OCI-LY3 (cell line): ENCODE data around the gene MYO15B.

Experiments used
- CTCF ChIP-seq: fragments of 200-600, 300-600 bp; sonication (generic); IDR thresholded peaks from 2 replicates; pipeline ENCODE4 v1.5.1; 2014; ENCODE audit warnings: antibody characterized with exemption, low read length, low read depth
- EZH2phosphoT487 ChIP-seq: fragments of 200-600 bp; shearing (Covaris generic); IDR thresholded peaks from 2 replicates; pipeline ENCODE4 v1.6.1; 2018; ENCODE audit warnings: antibody characterized with exemption, mixed run types, low read depth

- TF ChIP-seq CTCF (no peak), EZH2phosphoT487 (no peak)
Measured at GRCh38 chr17:75576661-75577060, 10.9 kb upstream of the MYO15B start.
